Testis (tissue), 3 donors: Measurements from ENCODE around the gene PITPNM3. TPM values are rescaled to one million over a fixed set of nuclear protein-coding genes. Genes with fewer than 3 reads are reported as not detected.
"Not testable (repeated sequence)": the region's sequence is repeated elsewhere in the genome, so short reads cannot be mapped to it uniquely, and the experiment has no call there.

Experiments used
- DNase-seq: peaks from one replicate; pipeline ENCODE4 v3.0.0-alpha.2; 2019
- H3K27ac ChIP-seq, 2 donors: fragments of 200-600 bp; sonication (generic); one replicate each; pipeline ENCODE4 v1.5.1; 2019
- H3K27me3 ChIP-seq: fragments of 200-600 bp; sonication (generic); one replicate; pipeline ENCODE4 v1.5.1; 2019
- H3K36me3 ChIP-seq: fragments of 200-600 bp; sonication (generic); one replicate; pipeline ENCODE4 v1.5.1; 2017; ENCODE audit warnings: low read depth; ENCODE audit errors: missing control alignments
- H3K4me1 ChIP-seq: fragments of 200-600 bp; sonication (generic); one replicate; pipeline ENCODE4 v1.5.1; 2019
- H3K4me3 ChIP-seq, 2 donors: fragments of 200-600 bp; sonication (generic); one replicate each; pipeline ENCODE4 v1.5.1; 2017 to 2019
- H3K9me3 ChIP-seq: fragments of 200-600 bp; sonication (generic); one replicate; pipeline ENCODE4 v1.5.1; 2017
- POLR2A ChIP-seq: fragments of 450-650 bp; IDR thresholded peaks from one replicate; pipeline ENCODE4 v1.6.1; 2017; ENCODE audit warnings: antibody characterized with exemption, mild to moderate bottlenecking, moderate library complexity
- WGBS, 2 donors: methylation state at CpG; one replicate each; pipeline ENCODE4 v1.1.5; 2018; 5-methylcytosine and 5-hydroxymethylcytosine counted together
- intact Hi-C: fragments of 100-400 bp; cut with DNase I; formaldehyde crosslinking; loops from one replicate; pipeline ENCODE4 v1.15.1; 2023; ENCODE audit warnings: low total_unique reads
- polyA plus RNA-seq: library from polyadenylated mRNA; stranded (reverse); fragments of 350-450 nt; fragmentation: Illumina TruSeq; extraction: RNeasy Lipid Tissue Mini Kit (QIAGEN cat#74804); gene quantifications from one replicate; pipeline ENCODE4 v1.2.3, GENCODE V29; 2014; ENCODE audit warnings: low read depth, low replicate concordance; ENCODE audit not compliant: insufficient read depth
- total RNA-seq, 2 donors: library from RNA; depleted of rRNA; stranded (reverse); fragments of >200 nt; gene quantifications; one replicate each; pipeline ENCODE4 v1.2.3, GENCODE V29; 2016
- TF ChIP-seq, protein P1 (sequence below), 3 experiments: fragments of 450-650 bp in 2 of 3; fragments of 200-600 bp in 1 of 3; sonication (generic) in 1 of 3; IDR thresholded peaks; one replicate each; pipeline ENCODE4 v1.5.1; 2016 to 2019; ENCODE audit warnings: antibody characterized with exemption in 3 of 3, mild to moderate bottlenecking in 2 of 3, moderate library complexity in 1 of 3

The PITPNM3 gene
- total and polyA plus RNA-seq, 3 donors from 2014 or later = 6.3 to 7.3 (median 6.7) TPM

GRCh38 chr17:6485646-6486412, 70.5 kb downstream of the PITPNM3 start:
- no peaks in the 10 kb centered on the region for H3K36me3 ChIP-seq
- no peaks in the 10 kb centered on the region for H3K27me3 ChIP-seq
- DNase-seq = no peak
- H3K9me3 ChIP-seq = no peaks in the 10 kb centered on the region
- H3K4me3 ChIP-seq = no peak overlapping the region
- no peak overlapping the region for H3K27ac ChIP-seq
- WGBS, 2 donors = 79 to 84% methylated on average over 5 of the region's 5 CpGs
- peaks cover 20% of the 10 kb centered on the region for H3K4me1 ChIP-seq
- intact Hi-C loops = no loop called here
- TF ChIP-seq, protein P1, sequence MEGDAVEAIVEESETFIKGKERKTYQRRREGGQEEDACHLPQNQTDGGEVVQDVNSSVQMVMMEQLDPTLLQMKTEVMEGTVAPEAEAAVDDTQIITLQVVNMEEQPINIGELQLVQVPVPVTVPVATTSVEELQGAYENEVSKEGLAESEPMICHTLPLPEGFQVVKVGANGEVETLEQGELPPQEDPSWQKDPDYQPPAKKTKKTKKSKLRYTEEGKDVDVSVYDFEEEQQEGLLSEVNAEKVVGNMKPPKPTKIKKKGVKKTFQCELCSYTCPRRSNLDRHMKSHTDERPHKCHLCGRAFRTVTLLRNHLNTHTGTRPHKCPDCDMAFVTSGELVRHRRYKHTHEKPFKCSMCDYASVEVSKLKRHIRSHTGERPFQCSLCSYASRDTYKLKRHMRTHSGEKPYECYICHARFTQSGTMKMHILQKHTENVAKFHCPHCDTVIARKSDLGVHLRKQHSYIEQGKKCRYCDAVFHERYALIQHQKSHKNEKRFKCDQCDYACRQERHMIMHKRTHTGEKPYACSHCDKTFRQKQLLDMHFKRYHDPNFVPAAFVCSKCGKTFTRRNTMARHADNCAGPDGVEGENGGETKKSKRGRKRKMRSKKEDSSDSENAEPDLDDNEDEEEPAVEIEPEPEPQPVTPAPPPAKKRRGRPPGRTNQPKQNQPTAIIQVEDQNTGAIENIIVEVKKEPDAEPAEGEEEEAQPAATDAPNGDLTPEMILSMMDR (IDR thresholded peaks at IDR 0.05) = no peak
- no peak for TF ChIP-seq POLR2A

- DNase-seq = no peak
- WGBS, 2 donors = 95% methylated on average over 16 of the region's 16 CpGs
- TF ChIP-seq, protein P1 (IDR thresholded peaks at IDR 0.05) = no peak
- TF ChIP-seq POLR2A = no peak
- Histone ChIP-seq H3K9me3 (no peaks in the 10 kb centered on the region), H3K4me1 (peaks cover 15% of the 10 kb centered on the region), H3K36me3 (no peaks in the 10 kb centered on the region), H3K27ac (no peak overlapping the region), H3K4me3 (no peak overlapping the region), H3K27me3 (no peaks in the 10 kb centered on the region)
- intact Hi-C loops = no loop called here
These were observed 72.8 kb downstream of the PITPNM3 start for GRCh38 chr17:6483507-6483906.

DNA sequence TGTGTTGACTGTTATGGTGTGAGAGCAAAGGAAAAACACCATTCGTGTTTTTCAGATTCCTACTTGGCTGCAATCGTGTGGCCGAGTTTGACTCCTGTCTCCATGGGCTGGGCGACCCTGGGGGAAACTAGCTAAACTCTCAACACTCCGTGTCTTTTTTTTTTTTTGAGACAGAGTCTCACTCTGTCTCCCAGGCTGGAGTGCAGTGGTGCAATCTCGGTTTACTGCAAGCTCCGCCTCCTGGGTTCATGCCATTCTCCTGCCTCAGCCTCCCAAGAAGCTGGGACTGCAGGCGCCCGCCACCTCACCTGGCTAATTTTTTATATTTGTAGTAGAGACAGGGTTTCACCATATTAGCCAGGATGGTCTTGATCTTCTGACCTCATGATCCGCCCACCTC, 73.6 kb downstream of the PITPNM3 start:
- H3K27ac ChIP-seq, DNase-seq, H3K27me3 ChIP-seq, H3K4me3 ChIP-seq, intact Hi-C loops, H3K36me3 ChIP-seq, H3K9me3 ChIP-seq: not testable (repeated sequence)
- H3K4me1 ChIP-seq = peaks cover 12% of the 10 kb centered on the region
- WGBS, 2 donors = 90 to 92% methylated on average over 10 of the region's 10 CpGs

GRCh38 chr17:6482105-6482455, 74.3 kb downstream of the PITPNM3 start:
- TF ChIP-seq, protein P1 (IDR thresholded peaks at IDR 0.05) = no peak
- no peak for TF ChIP-seq POLR2A
- Histone ChIP-seq H3K4me1 (peaks cover 5% of the 10 kb centered on the region), H3K9me3 (no peaks in the 10 kb centered on the region), H3K4me3 (no peak overlapping the region), H3K27me3 (no peaks in the 10 kb centered on the region), H3K27ac (no peak overlapping the region), H3K36me3 (no peaks in the 10 kb centered on the region)
- WGBS, 2 donors = 92 to 98% methylated on average over 6 of the region's 6 CpGs
- DNase-seq = no peak
- intact Hi-C loops = no loop called here

DNA sequence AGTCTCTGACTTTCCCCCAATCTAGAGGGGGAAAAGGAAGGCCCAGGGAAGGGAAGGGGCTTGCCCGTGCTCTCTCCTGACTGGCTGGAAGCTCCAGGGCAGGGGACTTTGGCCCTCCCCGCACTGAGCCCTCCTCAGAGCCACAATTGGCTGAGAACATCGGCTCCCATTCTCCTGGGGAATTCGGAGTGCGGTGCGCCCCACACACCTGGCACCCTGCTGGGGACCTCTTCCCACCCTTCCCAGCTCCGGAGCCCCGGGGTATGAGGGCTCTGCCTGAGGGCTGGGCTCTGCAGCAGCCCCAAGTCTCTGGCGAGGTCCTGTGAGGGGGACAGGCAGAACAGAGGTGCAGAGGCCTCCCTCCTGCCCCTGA, 76.1 kb downstream of the PITPNM3 start:
- 76 to 84% methylated on average over 5 to 9 of the region's 9 CpGs for WGBS, 2 donors
- no peaks in the 10 kb centered on the region for H3K36me3 ChIP-seq
- no peak overlapping the region for H3K27ac ChIP-seq
- H3K4me3 ChIP-seq = no peak overlapping the region
- DNase-seq = no peak
- intact Hi-C loops = no loop called here
- H3K9me3 ChIP-seq = no peaks in the 10 kb centered on the region
- TF ChIP-seq POLR2A = no peak
- TF ChIP-seq, protein P1 (IDR thresholded peaks at IDR 0.05) = no peak
- H3K4me1 ChIP-seq = no peaks in the 10 kb centered on the region
- H3K27me3 ChIP-seq = no peaks in the 10 kb centered on the region
